AG09319 (cell line): Measurements from ENCODE around the gene SIGLEC11.

ENCODE experiments used
- DNase-seq: peaks from one replicate; pipeline ENCODE4 v3.0.0-alpha.2; 2010; ENCODE audit warnings: low read depth; ENCODE audit errors: extremely low read depth
- TF ChIP-seq, protein P1 (sequence below): IDR thresholded peaks from 2 replicates; pipeline ENCODE4 v1.5.1; 2011; ENCODE audit warnings: low read depth, mild to moderate bottlenecking, inconsistent platforms, low read length, moderate library complexity

SIGLEC11 gene

DNA sequence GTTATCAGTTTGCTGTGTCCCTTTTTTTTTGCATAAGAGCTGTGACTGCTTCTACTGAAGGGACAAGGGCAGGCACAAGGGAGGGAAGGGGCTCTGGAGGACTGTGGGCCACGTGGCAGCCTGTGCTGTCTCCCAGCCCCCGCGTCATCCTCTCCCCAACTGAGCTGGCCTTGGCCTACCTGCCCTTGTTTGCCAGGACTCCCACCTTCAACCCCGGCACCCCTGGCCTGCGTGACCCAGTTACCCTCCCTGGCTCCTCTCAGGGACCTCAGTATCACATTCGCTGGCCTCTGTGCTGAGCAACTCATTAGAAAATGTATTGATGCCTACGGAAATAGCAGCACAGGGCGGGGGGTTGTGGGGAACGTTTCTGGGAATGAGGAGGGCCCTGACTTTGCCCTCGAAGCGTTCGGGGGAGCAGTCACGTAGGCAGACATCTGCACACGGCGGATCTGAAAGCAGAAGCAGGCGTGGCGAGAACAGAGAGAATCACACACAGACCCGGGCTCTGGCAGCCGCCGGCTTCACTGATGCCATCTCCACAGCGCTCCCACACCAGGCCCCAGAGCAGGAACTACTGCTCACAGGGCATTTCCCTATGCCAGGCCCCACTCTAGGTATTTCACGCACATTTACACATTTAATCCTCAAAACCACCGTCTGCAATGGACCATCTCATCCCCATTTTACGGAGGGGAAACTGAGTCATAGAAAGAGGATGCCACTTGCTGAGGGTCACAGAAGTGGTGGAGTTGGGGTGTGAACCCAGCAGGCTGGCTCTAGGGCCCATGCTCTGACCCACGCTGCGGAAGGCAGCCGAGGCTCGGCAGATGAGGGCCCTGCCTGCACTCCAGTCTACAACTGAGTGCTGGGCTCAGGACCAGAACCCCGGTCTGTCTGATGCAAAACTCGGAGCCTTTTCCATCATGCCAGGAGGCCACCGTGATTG is 37.6 kb downstream of the SIGLEC11 start:
- no peak for DNase-seq
- TF ChIP-seq, protein P1, sequence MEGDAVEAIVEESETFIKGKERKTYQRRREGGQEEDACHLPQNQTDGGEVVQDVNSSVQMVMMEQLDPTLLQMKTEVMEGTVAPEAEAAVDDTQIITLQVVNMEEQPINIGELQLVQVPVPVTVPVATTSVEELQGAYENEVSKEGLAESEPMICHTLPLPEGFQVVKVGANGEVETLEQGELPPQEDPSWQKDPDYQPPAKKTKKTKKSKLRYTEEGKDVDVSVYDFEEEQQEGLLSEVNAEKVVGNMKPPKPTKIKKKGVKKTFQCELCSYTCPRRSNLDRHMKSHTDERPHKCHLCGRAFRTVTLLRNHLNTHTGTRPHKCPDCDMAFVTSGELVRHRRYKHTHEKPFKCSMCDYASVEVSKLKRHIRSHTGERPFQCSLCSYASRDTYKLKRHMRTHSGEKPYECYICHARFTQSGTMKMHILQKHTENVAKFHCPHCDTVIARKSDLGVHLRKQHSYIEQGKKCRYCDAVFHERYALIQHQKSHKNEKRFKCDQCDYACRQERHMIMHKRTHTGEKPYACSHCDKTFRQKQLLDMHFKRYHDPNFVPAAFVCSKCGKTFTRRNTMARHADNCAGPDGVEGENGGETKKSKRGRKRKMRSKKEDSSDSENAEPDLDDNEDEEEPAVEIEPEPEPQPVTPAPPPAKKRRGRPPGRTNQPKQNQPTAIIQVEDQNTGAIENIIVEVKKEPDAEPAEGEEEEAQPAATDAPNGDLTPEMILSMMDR = no peak

DNA sequence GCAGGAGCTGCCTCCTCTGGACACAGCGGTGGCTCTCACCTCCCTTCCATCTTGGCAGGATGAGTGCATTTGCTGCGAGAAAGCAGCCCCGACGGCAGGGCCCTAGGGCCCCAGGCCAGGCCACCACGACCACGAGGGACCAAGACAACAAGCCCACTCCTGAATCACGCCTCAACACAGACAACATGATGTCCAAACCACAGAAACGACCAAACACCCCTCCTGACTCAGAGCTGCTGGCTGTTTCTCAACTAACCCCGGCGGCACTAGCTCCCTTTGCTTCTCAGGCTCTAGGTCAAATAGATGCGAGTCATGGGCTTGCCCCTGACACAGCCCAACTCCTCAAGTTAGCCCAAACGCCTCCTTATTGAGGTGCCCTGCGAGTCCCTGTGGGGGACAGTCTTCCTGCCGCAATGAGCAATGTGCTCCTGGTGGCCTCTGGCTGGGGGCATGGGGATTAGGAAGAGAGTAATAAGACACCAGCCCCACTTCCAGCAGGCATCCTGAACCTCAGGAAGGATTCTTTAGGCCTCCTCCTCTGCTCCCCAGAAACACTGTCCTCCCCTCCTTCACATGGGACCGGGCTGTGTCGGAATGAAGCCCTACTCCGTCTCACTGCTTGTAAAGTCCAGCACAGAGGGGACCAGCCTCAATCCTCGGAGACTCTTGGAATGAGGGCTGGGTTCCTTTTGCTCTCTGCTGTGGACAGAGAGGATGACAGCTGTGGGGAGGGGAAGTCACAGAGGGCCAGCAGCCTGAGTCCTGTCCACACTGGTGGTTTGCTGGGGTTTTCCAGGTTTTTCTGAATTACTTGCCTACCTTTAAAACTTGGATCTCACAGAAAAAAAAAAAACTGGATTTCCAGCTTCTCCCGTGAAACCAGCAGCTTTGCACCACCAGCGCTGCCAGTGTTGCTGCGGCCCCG is 38.8 kb downstream of the SIGLEC11 start:
- peak; percentile 22 for DNase-seq
- TF ChIP-seq, protein P1 = no peak

DNA sequence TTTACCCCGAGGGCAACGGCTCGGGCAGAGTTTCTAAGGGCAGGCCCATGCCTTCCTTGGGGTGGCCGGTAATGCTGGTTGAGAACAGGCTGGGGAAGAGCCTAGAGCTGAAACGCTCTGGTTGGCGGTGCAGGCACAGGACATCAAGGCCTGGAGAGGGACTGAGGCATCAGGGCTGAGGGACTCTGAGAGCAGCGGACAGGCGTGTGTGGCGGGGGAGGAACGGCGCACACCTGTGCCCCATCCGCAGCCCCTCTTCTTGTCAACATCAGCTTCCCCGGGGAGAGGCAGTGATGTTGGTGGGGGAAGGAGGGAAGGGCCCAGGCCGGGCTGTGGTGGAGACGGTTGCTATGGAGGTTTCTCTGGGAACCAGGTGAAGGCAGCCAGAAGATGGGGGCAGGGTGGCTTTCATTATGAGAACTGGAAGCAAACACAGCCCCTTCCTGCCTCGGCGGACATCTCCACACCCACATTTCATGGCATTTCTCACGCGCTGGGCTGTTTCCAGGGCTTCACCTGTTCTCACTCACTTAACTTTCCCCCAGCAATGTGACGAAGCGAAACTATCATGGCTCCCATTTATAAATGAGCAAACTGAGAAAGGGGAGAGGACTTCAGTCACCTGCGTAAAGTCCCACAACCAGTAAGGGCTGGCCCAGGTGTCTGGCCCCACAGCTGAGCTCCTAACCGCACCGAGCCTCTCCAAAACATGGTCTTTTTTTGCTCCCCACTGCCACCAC is 40.2 kb downstream of the SIGLEC11 start:
- TF ChIP-seq, protein P1 = no peak
- DNase-seq = no peak

DNA sequence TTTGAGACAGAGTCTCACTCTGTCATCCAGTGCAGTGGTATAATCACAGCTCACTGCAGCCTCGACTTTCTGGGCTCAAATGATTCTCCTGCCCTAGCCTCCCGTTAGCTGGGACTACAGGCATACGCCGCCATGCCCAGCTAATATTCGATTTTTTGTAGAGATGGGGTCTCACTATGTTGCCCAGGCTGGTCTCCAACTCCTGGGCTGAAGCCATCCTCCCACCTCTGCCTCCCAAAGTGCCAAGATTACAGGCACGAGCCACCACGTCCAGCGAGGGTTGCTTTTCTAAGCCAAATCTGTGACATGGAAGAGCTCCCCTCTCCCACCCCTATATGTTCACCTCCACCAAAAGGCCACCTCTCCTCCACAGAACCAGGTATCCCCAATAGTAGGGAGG is 42.9 kb downstream of the SIGLEC11 start:
- TF ChIP-seq, protein P1 = no peak
- no peak for DNase-seq

DNA sequence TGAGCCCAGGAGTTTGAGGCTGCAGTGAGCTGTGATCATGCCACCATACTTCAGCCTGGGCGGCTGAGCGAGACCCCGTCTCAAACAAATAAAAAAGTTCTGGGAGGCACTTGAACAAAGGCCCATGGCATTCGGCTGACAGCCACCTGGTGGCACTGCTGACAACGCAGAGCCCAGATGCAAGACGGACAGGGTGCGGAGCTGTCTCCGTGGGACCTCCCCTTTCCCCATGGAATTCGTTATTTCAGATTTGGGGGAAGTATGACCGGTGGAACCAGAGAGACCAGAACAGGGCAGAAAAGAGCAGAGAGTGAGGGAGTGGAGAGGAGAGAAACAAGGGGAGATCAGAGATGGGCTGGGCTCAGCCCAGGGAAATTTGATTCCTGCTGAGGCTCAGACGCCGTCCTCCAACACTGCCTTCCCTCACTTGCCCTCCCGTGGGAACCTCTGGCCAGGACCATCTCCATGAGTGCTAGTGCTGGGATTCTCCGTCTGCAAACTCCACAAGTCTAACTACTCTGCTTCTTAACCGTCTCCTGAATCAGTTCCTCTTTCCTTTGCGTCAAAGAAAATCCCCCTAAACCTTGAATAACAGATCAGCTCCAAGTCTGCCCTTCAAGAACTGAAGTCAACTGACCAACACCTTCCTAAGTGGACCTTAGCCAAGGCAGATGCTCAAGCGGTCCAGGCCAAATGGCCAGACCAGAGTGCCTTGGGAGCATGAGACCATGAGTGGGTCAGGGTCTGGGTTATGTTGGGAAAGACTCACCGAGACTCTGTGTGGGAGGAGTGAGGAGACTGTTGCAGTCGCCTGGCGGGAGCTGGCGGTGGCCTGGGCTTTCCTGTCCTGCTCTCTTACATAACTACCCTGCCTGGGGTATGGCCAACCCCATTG is 43.9 kb downstream of the SIGLEC11 start:
- TF ChIP-seq, protein P1 = no peak
- DNase-seq = no peak

DNA sequence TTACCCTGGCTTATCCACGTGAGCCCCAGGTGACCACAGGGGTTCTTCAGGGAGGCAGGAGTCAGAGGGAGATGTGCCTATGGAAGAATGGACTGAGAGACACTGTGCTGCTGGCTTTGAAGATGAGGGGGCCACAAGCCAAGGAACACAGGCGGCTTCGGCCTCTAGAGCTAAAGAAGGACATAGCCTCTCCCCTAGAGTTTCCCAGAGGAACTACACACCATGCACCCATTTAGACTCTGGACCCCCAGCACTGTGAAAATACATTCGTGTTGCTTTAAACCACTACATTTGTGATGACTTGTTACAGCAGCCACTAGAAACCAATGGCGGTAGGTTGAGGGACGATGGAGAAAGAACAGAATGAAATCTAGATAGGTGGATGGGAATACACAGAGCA is 45.7 kb downstream of the SIGLEC11 start:
- DNase-seq = no peak
- TF ChIP-seq, protein P1 = no peak
